GM18502 (cell line): ENCODE results near the gene EIF4E3.

ENCODE experiments used
- ATAC-seq: cut with Tn5 transposase; IDR thresholded peaks from one replicate; pipeline ENCODE4 v1.9.1; 2021; ENCODE audit warnings: mild to moderate bottlenecking; ENCODE audit not compliant: unreplicated experiment, poor library complexity

The EIF4E3 gene

DNA sequence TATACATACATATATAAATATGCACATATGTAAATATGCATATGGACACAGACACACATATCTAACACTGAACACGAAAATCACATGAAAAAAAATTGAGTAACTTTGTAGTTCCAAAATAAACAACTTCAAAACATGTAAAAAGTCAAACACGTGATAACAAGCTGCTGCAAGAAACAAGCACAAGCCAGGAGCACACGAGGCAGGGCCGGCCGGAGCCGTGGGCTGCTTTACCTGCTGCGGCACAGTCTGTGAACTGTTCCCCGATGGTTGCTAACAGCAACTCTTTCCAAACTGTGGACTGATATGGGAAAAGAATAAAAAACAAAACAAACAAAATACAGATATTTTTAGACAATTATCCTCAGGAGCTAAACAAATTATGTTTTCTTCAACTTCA lies 31.6 kb downstream of the EIF4E3 start:
- ATAC-seq, result no peak

DNA sequence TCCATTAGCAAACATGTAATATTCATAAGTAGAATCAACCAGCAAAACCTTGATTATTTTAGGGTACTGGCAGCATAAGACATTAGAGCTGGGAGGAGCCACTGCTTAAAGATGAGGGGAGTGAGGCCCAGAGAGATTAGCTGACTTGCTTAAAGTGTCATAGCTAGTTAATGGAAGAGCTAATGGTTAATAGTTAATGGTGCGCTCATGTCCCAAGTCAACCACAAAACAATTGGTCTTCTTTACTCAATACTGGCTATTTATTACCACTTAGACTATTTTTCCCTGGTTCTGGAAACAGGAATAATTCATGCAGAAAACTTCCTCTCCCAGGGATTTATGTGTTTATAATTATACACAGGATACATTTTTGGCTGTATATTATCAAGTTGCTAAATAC lies 33.1 kb downstream of the EIF4E3 start:
- ATAC-seq, result no peak

DNA sequence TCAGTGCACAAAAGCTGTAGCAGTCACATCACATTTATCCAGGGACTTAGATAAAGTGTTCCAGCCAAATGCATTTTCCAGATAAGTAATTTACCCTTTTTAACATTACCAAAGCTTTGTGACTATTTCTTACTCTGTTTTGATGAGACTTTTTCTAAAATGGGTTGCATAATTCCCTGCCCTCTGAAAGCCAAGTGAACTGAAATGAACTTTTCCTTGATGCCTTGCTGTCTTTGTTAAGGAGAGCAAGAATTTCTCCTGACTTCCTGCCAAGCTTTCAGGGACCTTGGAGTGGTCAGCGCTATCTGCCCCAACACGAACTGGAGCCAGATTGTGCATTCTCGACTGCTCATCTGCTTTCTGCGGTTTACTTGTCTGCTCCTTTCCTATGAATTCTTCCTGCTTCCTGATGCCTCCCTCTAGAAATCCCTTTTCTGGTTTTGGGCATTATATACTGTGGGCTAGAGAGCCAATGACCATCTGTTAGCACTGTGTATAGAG lies 34.8 kb downstream of the EIF4E3 start:
- no peak for ATAC-seq

DNA sequence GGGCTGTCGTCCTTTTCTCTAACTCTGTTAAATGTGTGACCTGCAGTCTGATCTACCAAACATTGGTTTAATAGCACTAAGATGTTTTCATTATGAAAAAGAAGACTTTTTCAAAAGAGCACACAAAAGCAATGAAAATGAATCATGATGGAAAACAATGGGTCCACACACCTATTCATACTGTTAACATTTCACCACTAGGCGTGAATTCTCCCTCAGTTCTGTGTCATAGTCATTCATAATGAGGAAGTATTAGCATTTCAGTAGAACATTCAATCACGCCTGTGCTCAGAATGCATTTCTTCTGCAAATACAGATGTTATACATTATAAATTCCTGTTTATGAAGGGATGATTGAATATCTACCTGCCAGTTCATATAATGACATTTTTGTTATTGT lies 35.9 kb downstream of the EIF4E3 start:
- ATAC-seq, result no peak

DNA sequence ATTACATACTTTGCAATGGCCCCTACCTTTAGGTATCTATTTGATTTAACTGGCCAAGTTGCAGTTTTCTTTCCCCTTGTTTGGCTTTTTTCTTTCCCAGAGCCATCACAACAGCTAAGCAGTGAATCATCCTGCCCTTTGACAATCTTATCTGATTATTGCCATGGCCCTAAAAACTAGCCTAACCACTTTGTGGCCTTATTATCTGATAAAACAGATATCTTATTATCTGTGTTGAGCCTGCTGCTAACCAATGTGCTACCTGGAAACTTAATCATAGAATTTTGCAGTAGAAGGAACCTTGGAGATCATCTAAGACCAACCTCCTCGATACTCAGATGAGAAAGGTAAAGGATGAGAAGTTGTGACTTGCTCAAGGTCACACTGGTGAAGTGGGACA lies 37.1 kb downstream of the EIF4E3 start:
- no peak for ATAC-seq

DNA sequence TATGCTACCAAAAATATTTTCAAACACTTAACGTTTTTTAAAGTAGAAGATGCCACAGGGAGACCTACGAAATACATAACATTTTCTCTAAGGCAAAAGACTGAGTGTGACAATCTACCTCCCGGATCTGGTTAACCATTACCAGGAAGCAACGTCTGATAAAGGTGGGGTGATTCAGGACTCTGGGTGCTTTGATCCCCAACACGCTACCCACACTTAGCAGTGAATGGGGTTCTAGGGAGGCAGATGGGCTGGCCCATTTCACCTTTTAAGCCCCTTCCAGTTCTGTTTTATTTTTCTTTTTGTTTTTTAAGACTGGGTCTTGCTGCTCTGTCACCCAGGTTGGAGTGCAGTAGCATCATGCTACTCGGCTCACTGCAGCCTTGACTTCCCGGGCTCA lies 39.5 kb downstream of the EIF4E3 start:
- no peak for ATAC-seq

DNA sequence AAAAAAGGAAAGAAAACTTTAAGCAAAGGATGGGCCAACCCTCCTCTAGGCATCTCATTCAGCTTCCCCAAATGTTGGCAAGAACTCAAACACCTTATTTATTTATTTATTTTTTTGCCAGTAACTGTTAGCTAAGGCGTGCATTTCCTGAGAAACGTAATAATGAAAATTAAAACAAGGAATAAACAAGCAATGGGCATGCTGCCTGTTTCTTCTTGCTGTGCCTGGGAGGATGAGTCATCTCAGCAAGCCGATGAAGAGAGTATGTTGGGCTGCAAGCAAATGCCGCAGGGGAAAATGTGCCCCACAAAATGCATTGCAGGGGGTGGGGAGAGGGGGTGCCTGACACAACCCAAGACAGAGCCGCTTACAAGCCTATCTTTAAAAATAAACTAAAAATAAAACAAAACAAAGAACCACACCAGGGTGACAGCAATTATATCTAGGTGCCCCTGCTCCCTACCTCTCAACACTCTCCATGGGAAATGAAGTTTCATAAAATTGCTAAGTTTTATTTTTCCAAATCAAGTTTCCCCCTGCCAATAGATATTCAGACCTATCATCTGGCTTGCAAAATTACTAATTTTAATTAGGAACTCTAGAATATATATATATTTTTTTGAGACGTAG lies 40.3 kb downstream of the EIF4E3 start:
- ATAC-seq, result no peak

DNA sequence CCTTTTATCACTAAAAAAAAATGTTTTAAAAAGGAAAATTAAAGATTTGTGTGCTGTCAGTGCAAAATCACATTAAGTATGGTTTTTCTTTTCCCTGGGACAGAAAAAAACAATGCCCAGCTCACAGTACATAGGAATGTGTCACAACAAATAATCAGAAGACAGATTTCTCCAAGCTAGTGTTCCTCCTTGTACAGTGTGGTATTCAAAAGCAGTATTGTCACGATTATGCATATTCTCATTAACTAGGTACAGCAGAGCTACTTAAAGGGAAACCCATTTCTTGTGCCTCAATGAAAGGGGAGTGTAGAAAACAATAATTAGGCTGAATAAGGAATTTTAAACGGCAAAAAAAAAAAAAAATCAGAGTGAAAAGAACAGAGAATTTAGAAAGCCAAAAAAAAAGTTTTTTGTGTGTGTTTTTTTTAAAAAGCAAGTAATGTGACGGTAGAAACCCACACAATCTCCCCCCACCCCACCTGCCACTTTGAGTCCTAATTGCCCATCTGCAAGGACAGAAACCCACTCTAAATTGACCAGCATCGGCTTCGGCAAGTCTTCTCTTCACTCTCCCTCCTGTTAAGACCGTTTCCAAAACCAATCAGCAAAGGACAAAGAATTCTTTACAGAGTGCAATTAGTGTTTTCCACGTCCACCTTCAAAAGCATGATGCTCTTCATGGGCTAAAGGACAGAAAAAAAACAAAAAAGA lies 41.0 kb downstream of the EIF4E3 start:
- ATAC-seq, result no peak

DNA sequence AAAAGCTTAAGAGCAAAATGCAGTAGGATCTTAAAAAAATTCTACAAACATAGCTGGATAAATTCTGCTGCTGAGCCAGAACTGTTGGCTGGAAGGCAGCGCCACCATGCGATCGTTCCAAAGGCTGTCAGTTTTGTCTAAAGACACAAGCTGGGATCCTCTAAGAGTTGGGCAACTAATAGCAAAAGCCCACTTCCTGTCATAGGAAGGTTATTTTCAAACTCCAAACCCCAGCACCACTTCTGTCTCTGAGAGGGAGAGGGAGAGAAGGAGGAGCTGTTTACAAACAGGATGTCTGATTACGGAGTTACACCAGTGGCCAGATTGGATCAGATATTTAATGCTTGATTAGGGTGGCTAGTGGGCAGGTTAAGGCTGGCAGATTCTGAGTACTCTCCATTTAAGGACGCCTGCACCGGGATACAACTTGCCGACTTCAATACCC lies 44.0 kb downstream of the EIF4E3 start:
- no peak for ATAC-seq

DNA sequence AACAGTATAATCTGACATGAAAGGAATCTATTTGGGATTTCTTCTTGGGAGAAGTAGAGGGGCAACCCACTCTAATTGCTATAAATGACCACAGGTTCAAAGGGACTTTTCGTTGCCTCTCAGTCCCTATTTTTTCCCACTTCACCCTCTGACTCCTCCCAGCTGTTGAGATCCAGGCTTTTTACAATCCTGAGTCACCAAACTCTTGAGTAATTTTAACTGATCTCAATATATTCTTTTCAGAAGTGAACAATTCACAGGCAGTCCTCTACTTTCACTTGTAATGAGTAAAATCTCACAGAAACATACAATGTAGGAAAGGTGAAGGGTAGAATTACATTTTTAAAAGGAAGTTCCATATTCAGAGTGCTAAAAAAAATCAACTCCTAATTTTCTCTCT lies 44.6 kb downstream of the EIF4E3 start:
- no peak for ATAC-seq

DNA sequence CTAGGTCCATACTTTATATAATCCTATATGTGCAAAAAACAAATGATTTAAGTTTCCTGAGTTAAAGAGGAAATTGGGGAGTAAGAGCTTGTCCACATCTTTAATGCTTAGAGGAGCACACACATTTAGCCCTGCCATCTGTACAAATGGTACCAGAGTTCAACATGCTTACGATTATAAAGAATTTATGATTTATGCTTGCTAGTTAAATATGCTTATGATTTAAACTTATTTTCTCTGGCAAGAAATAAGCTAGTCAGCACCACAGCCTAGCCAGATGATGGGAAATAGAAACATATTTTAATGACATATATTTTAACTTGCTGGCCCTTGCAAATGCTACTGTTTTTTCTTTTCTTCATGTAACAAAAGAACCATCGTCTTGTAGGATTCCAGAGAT lies 48.3 kb downstream of the EIF4E3 start:
- no peak for ATAC-seq

DNA sequence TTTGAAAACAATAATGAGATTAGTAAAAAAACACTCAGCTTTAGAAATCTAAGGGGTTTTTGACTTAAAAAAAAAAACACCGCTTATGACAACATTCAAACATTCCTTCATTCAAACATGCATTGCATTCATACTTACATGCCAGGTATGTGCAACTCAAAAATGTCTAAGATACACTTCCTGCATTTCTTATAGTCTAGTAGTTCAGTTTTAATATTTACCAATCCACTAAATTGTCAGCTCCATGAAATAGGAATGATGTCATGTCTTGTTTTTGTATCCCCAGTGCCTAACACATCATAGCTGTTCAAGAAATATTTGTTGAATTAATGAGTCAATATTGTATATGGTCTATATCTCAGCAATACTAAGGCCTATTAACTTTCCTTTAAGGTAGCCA lies 51.7 kb downstream of the EIF4E3 start:
- no peak for ATAC-seq

DNA sequence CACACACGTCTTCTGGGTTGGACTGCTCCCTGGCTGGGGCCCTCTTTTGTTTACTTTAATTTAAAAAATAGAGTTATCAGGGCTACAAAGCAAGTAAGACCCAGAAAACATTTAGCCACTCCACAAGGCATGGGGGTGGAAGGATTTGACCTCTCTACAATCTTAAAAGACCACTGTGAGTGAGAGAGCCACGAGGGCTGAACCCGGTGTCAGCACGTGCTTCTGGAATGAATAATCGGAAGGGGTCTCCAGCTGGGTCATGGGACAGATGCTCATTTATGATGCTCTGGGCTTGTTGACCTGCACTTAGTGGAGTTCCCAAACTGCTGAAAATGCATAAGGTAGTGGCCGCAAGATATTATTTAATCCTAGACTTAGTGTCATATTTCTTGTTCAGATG lies 52.4 kb downstream of the EIF4E3 start:
- no peak for ATAC-seq

DNA sequence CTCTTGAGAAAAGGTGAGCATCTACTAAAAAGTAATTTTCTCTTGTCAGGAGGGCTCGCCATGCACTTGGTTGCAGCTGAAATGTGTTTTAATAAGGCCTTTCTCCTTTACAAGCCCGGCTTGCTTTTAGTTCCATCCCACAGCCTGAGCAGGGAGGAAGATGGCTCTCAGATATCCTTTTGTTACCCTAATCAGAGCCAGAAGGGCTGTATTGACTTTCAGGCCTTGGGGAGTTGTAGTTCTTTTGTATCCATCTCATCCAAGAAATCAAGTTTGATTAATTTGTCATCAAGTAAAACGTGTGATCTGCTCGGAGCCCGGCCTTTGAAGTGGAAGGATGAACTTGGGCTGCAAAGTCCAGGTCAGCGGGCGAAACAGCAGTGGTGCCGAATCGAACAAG lies 52.9 kb downstream of the EIF4E3 start:
- ATAC-seq, result no peak

DNA sequence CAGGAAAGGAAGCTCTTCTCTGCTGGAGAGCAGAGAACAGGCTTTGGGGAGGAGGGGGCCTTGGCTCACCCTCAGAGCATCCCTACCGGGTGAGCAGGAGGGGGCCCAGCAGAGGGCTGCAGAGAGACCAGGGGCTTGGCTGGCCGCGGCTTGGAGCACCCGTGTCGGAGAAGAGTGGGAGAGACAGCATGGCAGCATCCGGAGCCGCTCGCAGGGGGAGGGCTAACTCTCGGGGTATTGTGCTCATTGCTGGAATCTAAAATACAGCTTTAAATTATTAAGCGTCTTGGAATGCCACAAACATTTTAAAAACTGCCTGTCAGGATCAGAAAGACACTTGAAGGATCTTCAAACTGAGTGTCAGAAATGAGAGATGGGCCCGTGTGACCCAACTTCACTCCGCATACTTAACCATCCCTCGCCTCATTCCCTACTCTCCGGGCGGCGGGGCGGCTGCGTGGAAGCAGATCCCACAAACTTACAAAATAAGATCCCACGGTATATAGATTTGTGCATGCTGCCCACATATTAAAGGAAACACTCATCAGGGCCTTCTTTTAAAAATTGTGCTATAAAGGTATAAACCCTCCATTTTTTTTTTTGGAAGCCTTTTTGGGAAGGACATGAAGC lies 53.9 kb downstream of the EIF4E3 start:
- no peak for ATAC-seq

DNA sequence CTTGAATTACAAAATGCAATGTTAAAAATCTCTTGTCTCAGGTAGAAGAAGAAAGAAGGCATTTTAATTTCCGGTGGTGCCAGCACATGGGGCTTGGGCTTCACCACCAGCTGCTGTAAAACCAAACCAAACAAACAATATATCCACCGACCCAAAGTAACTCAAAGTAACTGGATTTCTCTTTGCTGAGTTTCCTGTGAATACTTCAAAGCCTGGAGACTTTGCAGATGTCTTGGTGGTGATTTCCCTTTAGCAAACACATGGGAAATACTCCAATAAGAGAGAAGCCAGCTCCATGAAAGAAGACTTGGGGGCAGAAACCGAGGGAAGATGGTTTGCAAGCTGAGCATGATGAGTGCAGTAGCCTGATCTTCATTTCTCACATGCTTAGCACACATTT lies 62.6 kb downstream of the EIF4E3 start:
- no peak for ATAC-seq

DNA sequence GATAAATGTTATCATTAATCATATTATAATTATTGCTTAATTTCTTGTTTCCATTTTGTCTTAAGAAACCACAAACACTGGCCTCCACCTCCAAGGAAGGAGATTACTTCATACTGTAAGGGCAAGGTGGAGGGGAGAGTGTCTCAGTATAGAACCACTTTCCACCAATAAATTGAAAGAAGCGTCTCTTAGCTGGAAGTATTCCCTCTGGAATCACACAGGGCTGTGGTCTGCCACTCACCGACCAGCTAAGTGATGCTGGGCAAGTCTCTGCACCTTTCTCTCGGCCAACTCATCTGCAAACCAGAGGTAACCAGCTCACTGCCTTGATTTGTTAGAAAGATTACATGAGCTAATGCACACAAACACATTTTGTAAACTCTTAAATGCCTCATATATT lies 63.1 kb downstream of the EIF4E3 start:
- ATAC-seq, result no peak

DNA sequence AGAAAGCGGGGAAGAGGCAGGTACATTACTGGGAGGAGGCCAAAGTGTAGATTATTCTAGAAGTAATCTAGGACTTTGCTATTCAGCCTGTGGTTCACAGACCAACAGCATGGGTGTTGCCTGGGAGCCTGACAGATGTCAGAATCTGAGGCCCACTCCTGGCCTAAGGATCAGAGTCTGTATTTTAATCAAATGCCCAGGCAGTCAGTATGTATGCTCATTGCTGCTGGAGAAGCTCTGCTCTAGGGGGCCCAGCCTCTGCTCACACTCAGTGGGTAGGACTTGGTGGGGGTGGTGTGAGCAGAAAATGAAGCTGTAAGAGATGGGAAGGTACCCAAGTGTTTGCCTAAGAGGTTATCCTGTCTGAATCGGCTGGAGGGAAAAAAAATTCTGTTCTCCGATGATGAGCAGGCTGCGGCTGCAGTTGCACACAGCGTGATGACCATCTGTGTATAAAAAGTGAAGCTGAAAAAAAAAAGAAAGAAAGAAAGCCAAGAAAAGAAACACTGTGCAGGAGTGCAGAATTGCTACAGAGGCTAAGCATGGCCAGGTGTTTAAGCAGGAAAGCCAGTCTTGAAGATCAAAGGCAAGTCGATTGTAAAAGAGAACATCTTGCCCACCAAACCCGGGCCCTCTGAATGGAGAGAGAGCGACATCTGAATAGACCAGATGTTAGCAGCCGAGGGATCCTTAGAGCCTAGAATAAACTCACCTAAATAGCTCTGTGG lies 65.2 kb downstream of the EIF4E3 start:
- no peak for ATAC-seq

DNA sequence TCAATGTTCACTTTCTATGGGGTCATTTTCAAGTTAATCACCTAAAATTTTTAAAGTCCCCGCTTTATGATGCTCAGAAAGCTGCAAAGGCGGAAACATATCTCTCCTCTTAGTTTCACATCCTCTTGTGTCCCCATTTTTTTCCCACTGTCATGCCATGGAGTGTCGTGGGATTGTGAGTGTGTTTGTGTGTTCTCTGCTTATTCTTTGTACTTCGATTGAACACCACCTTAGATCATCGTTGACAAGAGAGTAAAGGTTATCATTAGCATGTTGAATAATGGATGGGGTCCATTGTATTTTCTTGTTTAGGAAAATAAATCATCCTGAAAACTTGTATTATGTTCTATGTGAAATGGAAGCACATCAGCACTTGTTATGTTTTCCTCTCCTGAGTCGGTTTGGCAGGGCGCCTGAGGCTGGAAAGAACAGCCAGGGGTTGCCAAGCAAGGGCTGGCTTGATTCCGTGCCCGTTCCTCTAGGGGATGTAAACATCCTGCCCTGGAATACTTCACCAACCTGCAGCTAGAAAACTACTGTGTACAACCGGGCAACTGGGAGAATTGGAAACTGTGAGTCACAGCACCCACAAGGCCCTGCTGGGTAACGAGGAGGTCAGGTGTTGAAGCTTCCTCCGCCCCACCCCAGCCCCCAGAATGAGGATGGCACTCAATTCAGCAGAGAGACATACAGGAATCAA lies 67.2 kb downstream of the EIF4E3 start:
- no peak for ATAC-seq

DNA sequence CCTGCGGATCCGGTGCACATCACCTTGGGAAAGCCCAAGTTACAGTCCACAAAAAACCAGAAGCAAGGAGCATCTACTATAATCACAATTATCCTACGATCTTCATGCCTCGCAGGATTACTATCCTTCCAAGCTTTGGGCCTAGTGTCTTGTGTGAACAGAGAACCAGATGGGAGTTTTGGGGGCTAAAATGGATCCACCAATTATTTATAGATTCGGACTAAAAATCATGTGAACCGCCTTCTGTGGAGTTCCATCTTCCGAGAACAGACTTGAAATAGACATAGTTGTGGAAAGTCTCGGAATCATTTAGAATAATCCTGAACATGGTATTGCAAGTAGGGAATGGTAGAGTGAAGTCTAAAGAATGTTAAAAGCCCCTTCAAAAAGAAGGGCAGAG lies 70.1 kb downstream of the EIF4E3 start:
- no peak for ATAC-seq
